ENCODE data around the gene OR4E2. TPM values are rescaled to one million over a fixed set of nuclear protein-coding genes. Genes with fewer than 3 reads are reported as not detected.

OR4E2 gene
- not detected for total RNA-seq
- polyA plus RNA-seq: not detected
- long read RNA-seq, donor 1: 0 reads
- long read RNA-seq, donor 2: 0 reads

- intact Hi-C loops (cut with DNase I): no loop called here
- Histone ChIP-seq H3K36me3 (ENCODE audit: insufficient read depth in 1 of 2, low read depth in 1 of 2) (no peaks in the 10 kb centered on the region), H3K27ac (no peak within 1 kb of the TSS), H3K27me3 (ENCODE audit: insufficient read depth in 3 of 3, low read length in 2 of 3) (no peaks in the 10 kb centered on the region), H3K4me3 (no peak within 1 kb of the TSS), H3K4me1 (no peaks in the 10 kb centered on the region), H3K9me3 (no peaks in the 10 kb centered on the region)
- no peak for TF ChIP-seq CTCF (IDR thresholded peaks at IDR 0.05)
- 63 to 74% (median 72%) methylated on average over 2 of the region's 2 CpGs for WGBS, 3 donors
- DNase-seq (no peak), ATAC-seq (no peak)
Measured at GRCh38 chr14:21653331-21653885, at the start of gene OR4E2. TSS of gene OR4E2 (plus strand) at chr14:21653835. CDS start at chr14:21665083, 11,248 bp downstream.

GRCh38 chr14:21612324-21612723 lies 41.3 kb upstream of the OR4E2 start:
- ATAC-seq (no peak), DNase-seq (no peak)
- 74 to 75% (median 75%) methylated on average over 6 of the region's 6 CpGs for WGBS, 3 donors
- no peaks in the 10 kb centered on the region for H3K9me3 ChIP-seq
- intact Hi-C loops (cut with DNase I): no loop called here
- no peaks in the 10 kb centered on the region for H3K4me1 ChIP-seq
- H3K36me3 ChIP-seq (ENCODE audit: insufficient read depth in 1 of 2, low read depth in 1 of 2): no peaks in the 10 kb centered on the region
- no peak for TF ChIP-seq CTCF (IDR thresholded peaks at IDR 0.05)
- H3K27me3 ChIP-seq (ENCODE audit: insufficient read depth in 3 of 3, low read length in 2 of 3): no peaks in the 10 kb centered on the region
- H3K27ac ChIP-seq: no peak overlapping the region
- H3K4me3 ChIP-seq: no peak overlapping the region

GRCh38 chr14:21614240-21614639 lies 39.4 kb upstream of the OR4E2 start:
- intact Hi-C loops (cut with DNase I): no loop called here
- Histone ChIP-seq H3K9me3 (no peaks in the 10 kb centered on the region), H3K4me1 (no peaks in the 10 kb centered on the region), H3K27me3 (ENCODE audit: insufficient read depth in 3 of 3, low read length in 2 of 3) (no peaks in the 10 kb centered on the region), H3K4me3 (no peak overlapping the region), H3K27ac (no peak overlapping the region), H3K36me3 (ENCODE audit: insufficient read depth in 1 of 2, low read depth in 1 of 2) (no peaks in the 10 kb centered on the region)
- ATAC-seq (no peak), DNase-seq (no peak)
- TF ChIP-seq CTCF (IDR thresholded peaks at IDR 0.05): no peak
- WGBS, 3 donors: 43 to 63% (median 44%) methylated on average over 1 of the region's 1 CpG

GRCh38 chr14:21617614-21618013 lies 36.0 kb upstream of the OR4E2 start:
- no peak overlapping the region for H3K4me3 ChIP-seq
- DNase-seq (no peak), ATAC-seq (no peak)
- H3K4me1 ChIP-seq: no peaks in the 10 kb centered on the region
- no peak for TF ChIP-seq CTCF (IDR thresholded peaks at IDR 0.05)
- H3K27me3 ChIP-seq (ENCODE audit: insufficient read depth in 3 of 3, low read length in 2 of 3): no peaks in the 10 kb centered on the region
- H3K27ac ChIP-seq: no peak overlapping the region
- no peaks in the 10 kb centered on the region for H3K36me3 ChIP-seq (ENCODE audit: insufficient read depth in 1 of 2, low read depth in 1 of 2)
- intact Hi-C loops (cut with DNase I): no loop called here
- H3K9me3 ChIP-seq: no peaks in the 10 kb centered on the region
- WGBS, 3 donors: 73 to 78% (median 76%) methylated on average over 8 of the region's 8 CpGs

All from psoas muscle (tissue), 8 donors.